NCI-H510A (cell line): Measurements from ENCODE around the gene NR5A1.

Source experiments
- DNase-seq: peaks from one replicate; lab custom pipeline; 2025; lab: John Stamatoyannopoulos, UW

The NR5A1 gene

DNA sequence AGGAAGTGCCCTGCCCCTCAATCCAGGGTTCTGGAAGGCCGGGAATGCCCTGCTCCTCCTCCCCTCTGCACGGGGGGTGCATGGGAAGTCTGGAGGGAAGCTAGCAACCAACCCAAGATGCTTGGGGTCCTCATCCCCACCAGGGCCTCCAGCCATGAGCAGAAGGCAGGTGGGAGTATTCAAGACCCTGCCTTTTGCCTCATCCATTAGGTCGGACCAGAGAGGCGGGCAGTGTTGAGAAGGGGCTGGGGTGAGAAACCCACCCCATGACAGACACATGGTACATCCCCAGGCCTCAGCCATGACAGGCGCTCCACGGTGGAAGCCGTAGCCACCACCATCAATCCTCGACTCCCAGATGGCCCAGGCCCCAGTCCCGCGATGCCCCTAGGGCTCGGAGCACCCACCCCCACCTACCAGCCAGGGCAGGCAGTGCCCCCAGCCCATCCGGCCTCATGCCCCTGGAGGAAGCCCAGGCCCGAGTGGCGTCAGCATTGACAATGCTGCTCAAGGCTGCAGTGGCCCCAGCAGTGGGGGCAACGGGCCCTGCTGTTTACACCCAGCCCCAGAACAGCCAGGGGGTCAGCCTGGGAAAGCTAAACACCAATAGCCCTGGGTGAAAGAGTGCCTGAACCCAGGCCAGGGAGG is 8.6 kb downstream of the NR5A1 start:
- no peak for DNase-seq

GRCh38 chr9:124498040-124498439 is 9.2 kb downstream of the NR5A1 start:
- DNase-seq: no peak

DNA sequence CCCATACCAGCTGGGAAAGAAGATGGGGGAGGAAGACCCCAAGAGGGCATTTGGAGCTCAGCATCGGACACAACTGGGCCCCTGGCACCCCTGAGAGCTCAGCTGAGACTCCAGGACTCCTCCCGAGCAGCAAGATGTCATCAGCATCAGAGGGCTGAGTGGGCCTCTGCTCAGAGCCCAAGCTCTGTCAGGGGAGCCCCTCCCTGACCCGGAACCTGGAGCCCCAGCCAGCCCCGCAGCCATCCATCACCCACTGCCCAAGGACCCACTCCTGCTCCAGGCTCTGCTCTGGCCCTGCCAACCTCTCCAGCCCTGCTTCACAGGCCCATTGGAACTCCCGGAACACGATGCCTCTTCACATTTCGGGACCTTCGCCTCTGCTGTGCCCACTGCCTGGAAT is 9.8 kb downstream of the NR5A1 start:
- no peak for DNase-seq

GRCh38 chr9:124496463-124496862 is 10.7 kb downstream of the NR5A1 start:
- no peak for DNase-seq

- DNase-seq: no peak
These were observed 11.1 kb downstream of the NR5A1 start for GRCh38 chr9:124496075-124496449.

GRCh38 chr9:124495126-124496074 is 11.8 kb downstream of the NR5A1 start:
- no peak for DNase-seq

DNA sequence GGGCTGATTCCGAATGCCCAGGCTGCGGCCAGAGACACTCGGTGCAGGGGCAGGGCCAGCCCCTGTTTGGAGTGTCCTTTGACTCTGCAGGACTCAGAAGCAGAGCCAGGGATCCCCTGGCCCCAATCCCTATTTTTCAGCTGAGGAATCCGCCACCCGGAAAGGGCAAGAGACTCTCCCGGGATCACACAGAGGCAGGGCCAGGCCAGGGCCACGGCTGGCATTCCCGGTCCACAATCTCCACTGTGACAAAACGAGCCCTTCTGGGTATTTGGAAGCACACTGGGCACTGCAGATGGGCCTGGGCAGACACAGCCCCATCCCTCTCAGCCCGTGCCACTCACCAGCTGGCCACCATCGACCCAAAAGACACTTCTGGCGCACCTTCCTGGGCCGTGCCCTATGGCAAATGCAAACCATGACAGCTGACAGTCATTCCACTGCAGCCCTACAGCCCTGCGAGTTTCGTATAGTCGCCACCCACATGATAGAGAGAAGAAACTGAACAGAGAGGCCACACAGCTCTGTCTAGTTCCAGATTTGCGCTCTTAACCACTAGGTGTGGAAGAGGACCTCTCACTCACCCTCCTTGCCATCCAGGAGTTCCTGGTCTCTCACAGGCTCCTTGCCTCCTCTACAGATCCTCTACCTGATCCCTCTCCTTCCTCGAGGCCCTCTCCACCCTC is 13.3 kb downstream of the NR5A1 start:
- DNase-seq: no peak

GRCh38 chr9:124493218-124493617 is 14.0 kb downstream of the NR5A1 start:
- no peak for DNase-seq

DNA sequence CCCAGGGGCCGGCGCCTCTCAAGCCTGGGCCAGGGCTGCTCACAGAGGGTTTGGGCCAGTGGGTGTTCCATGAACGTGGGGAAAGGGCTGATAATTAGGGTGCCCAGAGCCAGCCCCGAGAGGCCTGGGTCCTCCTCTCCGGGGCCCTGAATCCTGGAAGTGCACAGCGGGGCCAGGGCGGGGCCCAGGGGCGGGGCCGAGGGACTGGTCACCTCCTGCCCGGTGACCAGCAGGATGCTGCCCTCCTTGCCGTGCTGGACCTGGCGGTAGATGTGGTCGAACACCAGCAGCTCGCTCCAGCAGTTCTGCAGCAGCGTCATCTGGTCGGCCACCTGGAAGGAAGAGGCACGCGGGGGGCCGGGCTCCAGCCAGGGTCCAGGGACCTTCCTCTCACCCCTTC is 14.4 kb downstream of the NR5A1 start:
- DNase-seq: no peak

GRCh38 chr9:124491049-124491975 is 15.9 kb downstream of the NR5A1 start:
- no peak for DNase-seq

DNA sequence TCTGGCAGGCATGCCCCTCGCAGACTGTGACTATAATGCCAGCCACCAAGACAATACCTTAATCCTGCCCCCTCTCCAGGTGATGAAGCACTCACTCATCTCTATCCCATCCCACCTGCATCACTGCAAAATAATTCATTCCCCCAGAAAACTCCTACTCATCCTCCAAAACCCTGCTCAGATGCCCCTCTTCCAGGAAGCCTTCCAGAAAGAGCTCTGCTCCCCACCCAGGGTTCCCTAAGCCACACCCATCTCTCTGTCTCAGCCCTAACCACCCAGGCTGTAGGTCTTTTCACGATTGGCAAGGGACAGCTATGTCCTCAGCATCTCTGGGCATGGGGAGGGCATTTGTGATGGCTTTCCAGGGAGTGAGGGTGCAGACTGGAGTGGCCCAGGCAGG is 17.2 kb downstream of the NR5A1 start:
- DNase-seq: no peak

DNA sequence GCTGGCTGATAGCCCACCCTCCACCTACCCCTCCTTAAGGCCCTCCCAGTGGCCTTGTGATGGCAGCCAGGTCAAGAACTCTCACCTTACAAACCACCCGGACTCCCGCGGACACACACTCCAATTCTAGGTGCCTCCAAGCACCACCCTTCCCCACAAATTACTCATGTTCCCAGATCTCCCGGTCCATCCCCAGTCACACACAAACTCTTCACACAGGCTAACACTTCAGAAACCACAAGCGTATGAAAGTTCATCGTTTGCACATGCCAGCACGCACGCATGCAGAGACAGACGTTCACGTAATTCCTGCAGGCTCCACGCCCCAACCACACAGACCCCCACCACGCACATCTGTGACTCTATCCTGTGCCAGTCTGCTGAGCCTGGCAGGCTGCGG is 18.0 kb downstream of the NR5A1 start:
- DNase-seq: no peak

DNA sequence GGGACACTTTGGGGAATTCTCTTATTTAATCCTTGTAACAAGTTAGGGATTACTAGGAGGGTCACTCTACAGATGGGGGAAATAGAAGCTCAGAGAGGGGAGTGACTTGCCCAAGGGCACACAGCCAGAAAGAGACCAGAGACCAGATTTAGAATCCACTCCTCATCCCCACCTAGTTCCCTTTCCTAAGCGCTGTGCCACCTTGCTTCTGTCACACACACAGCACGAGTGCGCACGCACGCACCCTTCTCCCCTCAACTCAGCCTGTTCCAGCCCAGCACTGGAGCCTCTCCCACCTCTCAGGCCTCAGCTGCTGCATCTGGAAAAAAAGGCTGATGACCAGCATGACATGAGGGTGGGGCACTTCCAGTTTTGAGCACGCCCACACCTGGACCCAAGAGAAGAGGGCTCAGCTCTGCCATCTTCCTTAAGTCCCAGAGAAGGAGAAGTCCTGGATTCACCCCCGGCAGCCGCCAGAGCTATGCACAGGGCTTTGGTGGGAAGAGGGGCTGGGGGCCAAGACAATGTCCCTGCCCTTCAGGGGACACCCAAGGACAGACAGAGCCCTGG is 18.5 kb downstream of the NR5A1 start:
- no peak for DNase-seq

- no peak for DNase-seq
These were observed 19.7 kb downstream of the NR5A1 start for GRCh38 chr9:124487260-124488182.

GRCh38 chr9:124486778-124487259 is 20.4 kb downstream of the NR5A1 start:
- DNase-seq: no peak

DNA sequence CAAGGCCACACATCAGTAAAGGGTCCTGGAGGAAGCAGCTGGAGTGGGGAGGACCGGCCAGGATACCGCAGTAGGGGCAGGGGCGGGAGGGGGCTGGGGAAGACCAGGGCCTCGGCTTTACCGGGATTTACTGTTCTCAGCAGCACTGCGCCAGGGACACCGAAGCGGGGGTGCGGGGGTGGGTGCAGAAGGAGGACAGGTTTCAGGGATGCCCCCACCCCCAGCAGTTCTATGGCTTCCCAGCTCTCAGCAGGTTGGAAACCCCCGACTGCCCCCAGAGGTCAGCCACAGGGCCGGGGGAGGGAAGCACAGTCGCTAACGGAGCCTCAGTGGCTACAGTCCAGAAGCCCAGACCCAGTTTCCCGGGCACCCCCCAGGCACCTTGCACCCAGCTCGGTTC is 21.3 kb downstream of the NR5A1 start:
- DNase-seq: no peak

- DNase-seq: no peak
These were observed 22.0 kb downstream of the NR5A1 start for GRCh38 chr9:124485201-124485600.

DNA sequence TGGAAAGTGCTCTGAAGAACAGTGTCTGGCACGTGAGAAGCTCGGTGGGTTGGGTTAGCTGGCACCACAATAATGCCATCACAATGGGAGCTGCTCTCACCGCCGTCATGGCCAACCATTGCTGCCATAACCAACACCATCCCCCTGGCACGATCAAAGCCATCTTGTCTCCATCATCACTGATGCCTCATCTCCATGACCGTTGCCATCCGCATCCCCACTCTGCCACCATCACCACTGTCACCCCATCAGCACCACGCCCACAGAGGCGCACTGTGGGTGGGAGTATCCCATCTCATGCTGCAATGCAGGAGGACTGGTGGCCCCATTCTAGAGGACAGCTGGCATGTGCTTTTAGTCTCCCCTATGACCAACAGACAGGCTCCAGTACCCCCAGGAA is 23.7 kb downstream of the NR5A1 start:
- no peak for DNase-seq

DNA sequence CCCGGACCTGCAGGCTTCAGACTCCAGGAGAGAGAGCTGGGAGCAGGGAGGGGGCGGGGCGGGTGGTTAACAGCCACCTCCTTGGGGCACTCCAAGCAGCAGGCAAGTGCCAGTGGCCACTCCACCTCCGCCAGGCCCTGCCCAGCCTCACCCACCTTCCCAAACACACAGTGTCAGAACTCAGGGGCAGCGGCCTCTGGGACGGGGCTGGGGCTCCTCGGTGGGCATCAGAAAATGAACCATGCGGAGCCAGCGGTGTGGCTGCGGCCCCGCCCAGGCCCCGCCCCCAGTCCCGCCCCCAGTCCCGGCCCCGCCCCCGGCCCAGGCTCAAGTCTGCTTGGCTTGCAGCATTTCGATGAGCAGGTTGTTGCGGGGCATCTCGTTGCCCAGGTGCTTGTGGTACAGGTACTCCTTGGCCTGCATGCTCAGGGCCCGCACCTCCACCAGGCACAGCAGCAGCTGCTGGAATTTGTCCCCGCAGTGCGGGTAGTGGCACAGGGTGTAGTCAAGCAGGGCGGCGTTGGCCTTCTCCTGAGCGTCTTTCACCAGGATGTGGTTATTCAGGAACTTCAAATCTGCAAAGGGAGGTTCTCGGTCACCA is 24.7 kb downstream of the NR5A1 start:
- no peak for DNase-seq

GRCh38 chr9:124481115-124481514 is 26.1 kb downstream of the NR5A1 start:
- no peak for DNase-seq
